Measurements from ENCODE around the gene CFAP46. TPM values are rescaled to one million over a fixed set of nuclear protein-coding genes. Genes with fewer than 3 reads are reported as not detected.

CFAP46 gene
- total and polyA plus RNA-seq, 2 donors from 2014 or later: 3.8 to 8.3 TPM

DNA sequence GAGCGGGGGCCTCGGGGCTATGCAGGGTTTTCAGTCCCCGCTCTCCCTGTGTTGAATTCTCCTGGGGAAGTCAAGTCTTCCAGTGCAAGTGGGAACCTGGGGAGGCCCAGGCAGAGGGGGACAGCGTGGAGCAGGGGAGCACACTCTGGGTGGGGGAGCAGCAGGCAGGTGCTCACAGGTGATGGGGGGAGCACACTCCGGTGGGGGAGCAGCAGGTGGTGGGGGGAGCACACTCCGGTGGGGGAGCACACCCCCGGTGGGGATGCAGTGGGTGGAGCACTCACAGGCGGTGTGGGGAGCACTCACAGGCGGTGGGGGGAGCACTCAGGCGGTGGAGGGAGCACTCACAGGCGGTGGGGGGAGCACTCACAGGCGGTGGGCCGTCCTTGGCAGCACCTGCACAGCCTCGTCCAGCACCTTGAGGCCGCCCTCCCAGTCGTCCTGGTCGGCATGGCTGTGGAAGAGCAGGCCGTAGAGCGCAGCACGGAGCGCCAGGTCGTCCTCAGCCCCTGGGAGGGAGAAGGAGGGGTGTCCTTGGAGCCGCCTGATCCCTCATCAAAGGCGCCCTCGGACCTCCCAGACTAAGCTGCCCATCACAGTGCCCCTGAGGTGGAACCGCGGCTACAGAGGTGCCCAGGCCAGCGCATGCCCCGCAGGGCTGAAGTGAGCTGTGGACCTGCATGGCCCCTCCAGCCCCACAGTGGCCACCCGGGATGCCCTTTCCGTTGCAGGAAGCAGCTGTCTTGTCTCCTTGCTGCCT lies 56.7 kb downstream of the CFAP46 start:
- H3K27ac ChIP-seq (ENCODE audit: low read depth in 2 of 2, low read length in 2 of 2): no peak overlapping the region
- TF ChIP-seq, protein P1, sequence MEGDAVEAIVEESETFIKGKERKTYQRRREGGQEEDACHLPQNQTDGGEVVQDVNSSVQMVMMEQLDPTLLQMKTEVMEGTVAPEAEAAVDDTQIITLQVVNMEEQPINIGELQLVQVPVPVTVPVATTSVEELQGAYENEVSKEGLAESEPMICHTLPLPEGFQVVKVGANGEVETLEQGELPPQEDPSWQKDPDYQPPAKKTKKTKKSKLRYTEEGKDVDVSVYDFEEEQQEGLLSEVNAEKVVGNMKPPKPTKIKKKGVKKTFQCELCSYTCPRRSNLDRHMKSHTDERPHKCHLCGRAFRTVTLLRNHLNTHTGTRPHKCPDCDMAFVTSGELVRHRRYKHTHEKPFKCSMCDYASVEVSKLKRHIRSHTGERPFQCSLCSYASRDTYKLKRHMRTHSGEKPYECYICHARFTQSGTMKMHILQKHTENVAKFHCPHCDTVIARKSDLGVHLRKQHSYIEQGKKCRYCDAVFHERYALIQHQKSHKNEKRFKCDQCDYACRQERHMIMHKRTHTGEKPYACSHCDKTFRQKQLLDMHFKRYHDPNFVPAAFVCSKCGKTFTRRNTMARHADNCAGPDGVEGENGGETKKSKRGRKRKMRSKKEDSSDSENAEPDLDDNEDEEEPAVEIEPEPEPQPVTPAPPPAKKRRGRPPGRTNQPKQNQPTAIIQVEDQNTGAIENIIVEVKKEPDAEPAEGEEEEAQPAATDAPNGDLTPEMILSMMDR (IDR thresholded peaks at IDR 0.05; ENCODE audit: borderline replicate concordance, extremely low read depth, insufficient read depth): no peak
- H3K4me3 ChIP-seq (ENCODE audit: low read length in 3 of 3): no peak overlapping the region
- intact Hi-C loops (cut with DNase I): no loop called here
- H3K27me3 ChIP-seq (ENCODE audit: control insufficient read depth, insufficient read depth, low read length): no peaks in the 10 kb centered on the region
- H3K4me1 ChIP-seq (ENCODE audit: control insufficient read depth in 2 of 3, insufficient read depth in 2 of 3, low read depth in 1 of 3, low read length in 3 of 3): no peaks in the 10 kb centered on the region
- H3K9me3 ChIP-seq (ENCODE audit: control insufficient read depth in 2 of 3, insufficient read depth in 1 of 3, low read length in 3 of 3): no peaks in the 10 kb centered on the region
- no peak overlapping the region for H3K9ac ChIP-seq (ENCODE audit: low read length in 3 of 3)
- FAIRE-seq (no peak), DNase-seq (peak in 1 of 5 donors; percentile 55)
- no peaks in the 10 kb centered on the region for H3K36me3 ChIP-seq (ENCODE audit: control insufficient read depth in 2 of 3, insufficient read depth in 3 of 3, low read length in 3 of 3)

DNA sequence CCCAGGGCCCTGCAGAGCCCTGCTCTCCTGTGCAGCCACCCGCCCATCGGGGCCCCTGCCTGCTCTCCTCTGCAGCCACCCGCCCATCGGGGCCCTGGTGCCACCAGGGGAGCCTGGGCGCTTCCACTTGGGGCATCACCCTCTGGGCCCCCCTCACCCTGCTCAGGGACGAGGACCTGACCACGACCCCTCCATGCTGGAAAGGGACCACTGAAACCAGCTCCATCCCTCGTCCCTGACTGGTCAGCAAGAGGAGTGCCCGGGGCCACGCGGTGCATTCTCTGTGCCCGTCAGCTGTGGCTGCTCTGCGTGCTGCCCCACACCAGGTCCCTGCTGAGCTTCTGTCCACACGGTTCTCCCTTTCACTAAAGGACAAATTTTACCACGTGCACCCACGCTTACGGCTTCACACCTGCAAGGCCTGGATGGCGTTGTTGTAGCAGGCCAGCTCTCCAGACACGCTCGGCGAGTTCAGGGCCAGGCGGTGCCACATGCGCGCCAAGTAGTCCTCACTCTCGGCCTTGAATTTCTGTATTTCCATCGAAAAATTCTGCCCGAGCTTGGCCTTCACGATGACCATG lies 57.6 kb downstream of the CFAP46 start:
- intact Hi-C loops (cut with DNase I): no loop called here
- TF ChIP-seq, protein P1 (IDR thresholded peaks at IDR 0.05; ENCODE audit: borderline replicate concordance, extremely low read depth, insufficient read depth): no peak
- no peak overlapping the region for H3K9ac ChIP-seq (ENCODE audit: low read length in 3 of 3)
- FAIRE-seq: no peak
- H3K4me1 ChIP-seq (ENCODE audit: control insufficient read depth in 2 of 3, insufficient read depth in 2 of 3, low read depth in 1 of 3, low read length in 3 of 3): no peaks in the 10 kb centered on the region
- H3K36me3 ChIP-seq (ENCODE audit: control insufficient read depth in 2 of 3, insufficient read depth in 3 of 3, low read length in 3 of 3): no peaks in the 10 kb centered on the region
- peak in 2 of 5 donors; percentile 31 to 72 for DNase-seq
- no peak overlapping the region for H3K4me3 ChIP-seq (ENCODE audit: low read length in 3 of 3)
- no peaks in the 10 kb centered on the region for H3K27me3 ChIP-seq (ENCODE audit: control insufficient read depth, insufficient read depth, low read length)
- no peaks in the 10 kb centered on the region for H3K9me3 ChIP-seq (ENCODE audit: control insufficient read depth in 2 of 3, insufficient read depth in 1 of 3, low read length in 3 of 3)
- no peak overlapping the region for H3K27ac ChIP-seq (ENCODE audit: low read depth in 2 of 2, low read length in 2 of 2)

DNA sequence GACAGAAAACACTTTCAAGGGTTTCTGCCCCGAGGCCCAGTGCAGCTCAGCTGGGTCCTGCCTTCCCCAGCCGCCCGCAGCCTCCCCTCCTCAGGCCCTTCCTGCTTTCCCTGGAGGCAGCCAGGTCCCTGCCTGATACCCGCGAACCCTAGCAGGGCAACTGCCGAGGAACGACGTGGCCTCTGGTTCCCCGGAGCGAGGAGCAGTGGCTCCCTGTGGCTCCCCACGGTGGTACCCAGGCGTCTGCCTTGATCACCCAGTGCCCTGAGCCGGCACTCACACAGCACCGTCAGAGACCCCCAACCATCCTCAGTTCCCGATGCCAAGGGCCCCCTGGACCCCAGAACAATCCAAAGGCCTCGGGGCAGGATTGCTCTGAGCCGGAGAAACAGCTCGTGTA lies 58.3 kb downstream of the CFAP46 start:
- H3K27ac ChIP-seq (ENCODE audit: low read depth in 2 of 2, low read length in 2 of 2): no peak overlapping the region
- no peaks in the 10 kb centered on the region for H3K27me3 ChIP-seq (ENCODE audit: control insufficient read depth, insufficient read depth, low read length)
- no peak overlapping the region for H3K9ac ChIP-seq (ENCODE audit: low read length in 3 of 3)
- FAIRE-seq (no peak), DNase-seq (peak in 2 of 5 donors; percentile 24 to 60)
- intact Hi-C loops (cut with DNase I): no loop called here
- TF ChIP-seq, protein P1 (IDR thresholded peaks at IDR 0.05; ENCODE audit: borderline replicate concordance, extremely low read depth, insufficient read depth): no peak
- peaks cover 0 to 2% (median 0%) of the 10 kb centered on the region in 3 donors for H3K4me1 ChIP-seq (ENCODE audit: control insufficient read depth in 2 of 3, insufficient read depth in 2 of 3, low read depth in 1 of 3, low read length in 3 of 3)
- H3K4me3 ChIP-seq (ENCODE audit: low read length in 3 of 3): no peak overlapping the region
- no peaks in the 10 kb centered on the region for H3K9me3 ChIP-seq (ENCODE audit: control insufficient read depth in 2 of 3, insufficient read depth in 1 of 3, low read length in 3 of 3)
- no peaks in the 10 kb centered on the region for H3K36me3 ChIP-seq (ENCODE audit: control insufficient read depth in 2 of 3, insufficient read depth in 3 of 3, low read length in 3 of 3)
